ENCODE data around the gene ZNF37A.
"Not testable (repeated sequence)": the region's sequence is repeated elsewhere in the genome, so short reads cannot be mapped to it uniquely, and the experiment has no call there.

Gene ZNF37A

GRCh38 chr10:38050212-38050611 is 43.9 kb upstream of the ZNF37A start:
- no peak overlapping the region for H3K9ac ChIP-seq (ENCODE audit: low read depth, low read length, poor library complexity, severe bottlenecking)
- H3K79me2 ChIP-seq (ENCODE audit: insufficient read depth, low read length): peaks cover 5% of the 10 kb centered on the region; the same call in 1 of the 2 replicates
- H3K4me1 ChIP-seq (ENCODE audit: insufficient read depth, low read length, poor library complexity, severe bottlenecking): peaks cover 3% of the 10 kb centered on the region
- peaks cover 21% of the 10 kb centered on the region; the same call in 1 of the 2 replicates for H3K9me3 ChIP-seq (ENCODE audit: insufficient read depth, low read depth, low read length)
- H3K9me2 ChIP-seq (replicated peaks; ENCODE audit: low read depth, low read length): no peaks in the 10 kb centered on the region
- TF ChIP-seq CTCF (conservative IDR thresholded peaks at IDR 0.05; ENCODE audit: low read length) (no peak), EZH2phosphoT487 (IDR thresholded peaks at IDR 0.05; ENCODE audit: borderline replicate concordance) (no peak)
- H4K20me1 ChIP-seq (ENCODE audit: insufficient read depth, low read length, poor library complexity, severe bottlenecking): no peaks in the 10 kb centered on the region
- H3F3A ChIP-seq (ENCODE audit: low read depth): no peaks in the 10 kb centered on the region
- H3K4me3 ChIP-seq (ENCODE audit: low read length, poor library complexity, severe bottlenecking): no peak overlapping the region
- no peak overlapping the region for H3K4me2 ChIP-seq (ENCODE audit: low read depth, low read length, poor library complexity, severe bottlenecking)
- H2AFZ ChIP-seq (ENCODE audit: low read length): no peak overlapping the region
- no peaks in the 10 kb centered on the region for H3K27me3 ChIP-seq (ENCODE audit: insufficient read depth, low read length, poor library complexity, severe bottlenecking)
- peaks cover 47% of the 10 kb centered on the region for H3K36me3 ChIP-seq (ENCODE audit: insufficient read depth, low read length)

GRCh38 chr10:38054361-38054797 is 39.8 kb upstream of the ZNF37A start:
- H3K9ac ChIP-seq (ENCODE audit: low read depth, low read length, poor library complexity, severe bottlenecking): no peak overlapping the region
- no peaks in the 10 kb centered on the region for H3F3A ChIP-seq (ENCODE audit: low read depth)
- H3K36me3 ChIP-seq (ENCODE audit: insufficient read depth, low read length): peaks cover 66% of the 10 kb centered on the region
- no peaks in the 10 kb centered on the region for H3K27me3 ChIP-seq (ENCODE audit: insufficient read depth, low read length, poor library complexity, severe bottlenecking)
- H3K9me3 ChIP-seq (ENCODE audit: insufficient read depth, low read depth, low read length): peaks cover 36% of the 10 kb centered on the region; the same call in 1 of the 2 replicates
- no peaks in the 10 kb centered on the region for H3K9me2 ChIP-seq (replicated peaks; ENCODE audit: low read depth, low read length)
- no peaks in the 10 kb centered on the region for H3K4me1 ChIP-seq (ENCODE audit: insufficient read depth, low read length, poor library complexity, severe bottlenecking)
- no peaks in the 10 kb centered on the region for H3K79me2 ChIP-seq (ENCODE audit: insufficient read depth, low read length)
- TF ChIP-seq EZH2phosphoT487 (IDR thresholded peaks at IDR 0.05; ENCODE audit: borderline replicate concordance): no peak
- TF ChIP-seq CTCF (conservative IDR thresholded peaks at IDR 0.05; ENCODE audit: low read length): no peak
- H3K4me3 ChIP-seq (ENCODE audit: low read length, poor library complexity, severe bottlenecking): no peak overlapping the region
- no peak overlapping the region for H3K4me2 ChIP-seq (ENCODE audit: low read depth, low read length, poor library complexity, severe bottlenecking)
- H2AFZ ChIP-seq (ENCODE audit: low read length): no peak overlapping the region
- H4K20me1 ChIP-seq (ENCODE audit: insufficient read depth, low read length, poor library complexity, severe bottlenecking): no peaks in the 10 kb centered on the region

- H3K9ac ChIP-seq (ENCODE audit: low read depth, low read length, poor library complexity, severe bottlenecking); H3K4me3 ChIP-seq (ENCODE audit: low read length, poor library complexity, severe bottlenecking); H3K79me2 ChIP-seq (ENCODE audit: insufficient read depth, low read length); H4K20me1 ChIP-seq (ENCODE audit: insufficient read depth, low read length, poor library complexity, severe bottlenecking); H3K27me3 ChIP-seq (ENCODE audit: insufficient read depth, low read length, poor library complexity, severe bottlenecking); H3F3A ChIP-seq (ENCODE audit: low read depth); H3K4me2 ChIP-seq (ENCODE audit: low read depth, low read length, poor library complexity, severe bottlenecking); H3K4me1 ChIP-seq (ENCODE audit: insufficient read depth, low read length, poor library complexity, severe bottlenecking); H3K9me2 ChIP-seq (replicated peaks; ENCODE audit: low read depth, low read length); H2AFZ ChIP-seq (ENCODE audit: low read length): not testable (repeated sequence)
- Histone ChIP-seq H3K36me3 (ENCODE audit: insufficient read depth, low read length) (peaks cover 68% of the 10 kb centered on the region), H3K9me3 (ENCODE audit: insufficient read depth, low read depth, low read length) (peaks cover 36% of the 10 kb centered on the region; the same call in 1 of the 2 replicates)
Observed at GRCh38 chr10:38055274-38055894, 38.8 kb upstream of the ZNF37A start.

- H3K4me2 ChIP-seq (ENCODE audit: low read depth, low read length, poor library complexity, severe bottlenecking); H3F3A ChIP-seq (ENCODE audit: low read depth); H3K4me1 ChIP-seq (ENCODE audit: insufficient read depth, low read length, poor library complexity, severe bottlenecking); H4K20me1 ChIP-seq (ENCODE audit: insufficient read depth, low read length, poor library complexity, severe bottlenecking); H2AFZ ChIP-seq (ENCODE audit: low read length); H3K27me3 ChIP-seq (ENCODE audit: insufficient read depth, low read length, poor library complexity, severe bottlenecking); H3K4me3 ChIP-seq (ENCODE audit: low read length, poor library complexity, severe bottlenecking); H3K9ac ChIP-seq (ENCODE audit: low read depth, low read length, poor library complexity, severe bottlenecking); H3K36me3 ChIP-seq (ENCODE audit: insufficient read depth, low read length); H3K79me2 ChIP-seq (ENCODE audit: insufficient read depth, low read length); H3K9me2 ChIP-seq (replicated peaks; ENCODE audit: low read depth, low read length); H3K9me3 ChIP-seq (ENCODE audit: insufficient read depth, low read depth, low read length): not testable (repeated sequence)
Observed at GRCh38 chr10:38069663-38070062, 24.5 kb upstream of the ZNF37A start.
